HEK293T (cell line): Measurements from ENCODE around the gene KLF9.
A peak's percentile ranks its signal among the peaks of the same experiment; 100 is the strongest.

ENCODE experiments used
- CTCF ChIA-PET: fragments of 350-600 bp; formaldehyde crosslinking; extraction: SDS; loops from one replicate; lab custom pipeline; 2021; ENCODE audit warnings: antibody characterized with exemption, inconsistent platforms; lab: Yijun Ruan, JAX
- POLR2A ChIA-PET: fragments of 350-600 bp; formaldehyde crosslinking; extraction: SDS; loops from one replicate; lab custom pipeline; 2020; ENCODE audit warnings: antibody characterized with exemption, inconsistent platforms; lab: Yijun Ruan, JAX
- DNase-seq: peaks from one replicate; pipeline ENCODE4 v3.0.0; 2012; ENCODE audit warnings: mixed read lengths; ENCODE audit errors: extremely low spot score
- BHLHE40 ChIP-seq: fragments of 450-650 bp; IDR thresholded peaks from 2 replicates; pipeline ENCODE4 v1.6.1; 2016; ENCODE audit warnings: mild to moderate bottlenecking, moderate library complexity, borderline replicate concordance
- CTBP1 ChIP-seq: fragments of 450-650 bp; IDR thresholded peaks from 2 replicates; pipeline ENCODE4 v1.6.1; 2016; ENCODE audit warnings: borderline replicate concordance
- ELF4 ChIP-seq: fragments of 450-650 bp; IDR thresholded peaks from 2 replicates; pipeline ENCODE4 v1.6.1; 2017; ENCODE audit warnings: antibody characterized with exemption
- FOXA1 ChIP-seq: fragments of 450-650 bp; IDR thresholded peaks from 2 replicates; pipeline ENCODE4 v1.6.1; 2016; ENCODE audit warnings: mild to moderate bottlenecking
- FOXK2 ChIP-seq: fragments of 450-650 bp; IDR thresholded peaks from 2 replicates; pipeline ENCODE4 v1.6.1; 2016; ENCODE audit warnings: mild to moderate bottlenecking
- FOXM1 ChIP-seq: fragments of 450-650 bp; IDR thresholded peaks from 2 replicates; pipeline ENCODE4 v1.6.1; 2017; ENCODE audit warnings: mild to moderate bottlenecking, borderline replicate concordance
- HDGF ChIP-seq: fragments of 450-650 bp; IDR thresholded peaks from 2 replicates; pipeline ENCODE4 v1.6.1; 2017; ENCODE audit warnings: antibody characterized with exemption, borderline replicate concordance
- L3MBTL2 ChIP-seq: fragments of 450-650 bp; conservative IDR thresholded peaks from 2 replicates; pipeline ENCODE4 v1.6.1; 2016; ENCODE audit warnings: mild to moderate bottlenecking
- LEF1 ChIP-seq: fragments of 450-650 bp; IDR thresholded peaks from 2 replicates; pipeline ENCODE4 v1.6.1; 2017; ENCODE audit warnings: mild to moderate bottlenecking, borderline replicate concordance
- NFRKB ChIP-seq: fragments of 450-650 bp; IDR thresholded peaks from 2 replicates; pipeline ENCODE4 v1.6.1; 2016; ENCODE audit warnings: mild to moderate bottlenecking, moderate library complexity
- SP1 ChIP-seq: fragments of 450-650 bp; IDR thresholded peaks from 2 replicates; pipeline ENCODE4 v1.6.1; 2017
- SUZ12 ChIP-seq: fragments of 450-650 bp; IDR thresholded peaks from 2 replicates; pipeline ENCODE4 v1.6.1; 2016; ENCODE audit warnings: mild to moderate bottlenecking
- TARDBP ChIP-seq: fragments of 450-650 bp; IDR thresholded peaks from 2 replicates; pipeline ENCODE4 v1.6.1; 2016
- ZNF384 ChIP-seq: fragments of 450-650 bp; IDR thresholded peaks from 2 replicates; pipeline ENCODE4 v1.6.1; 2016
- TF ChIP-seq, protein P1 (sequence below): fragments of 450-650 bp; IDR thresholded peaks from 2 replicates; pipeline ENCODE4 v1.6.1; 2016

The KLF9 gene

DNA sequence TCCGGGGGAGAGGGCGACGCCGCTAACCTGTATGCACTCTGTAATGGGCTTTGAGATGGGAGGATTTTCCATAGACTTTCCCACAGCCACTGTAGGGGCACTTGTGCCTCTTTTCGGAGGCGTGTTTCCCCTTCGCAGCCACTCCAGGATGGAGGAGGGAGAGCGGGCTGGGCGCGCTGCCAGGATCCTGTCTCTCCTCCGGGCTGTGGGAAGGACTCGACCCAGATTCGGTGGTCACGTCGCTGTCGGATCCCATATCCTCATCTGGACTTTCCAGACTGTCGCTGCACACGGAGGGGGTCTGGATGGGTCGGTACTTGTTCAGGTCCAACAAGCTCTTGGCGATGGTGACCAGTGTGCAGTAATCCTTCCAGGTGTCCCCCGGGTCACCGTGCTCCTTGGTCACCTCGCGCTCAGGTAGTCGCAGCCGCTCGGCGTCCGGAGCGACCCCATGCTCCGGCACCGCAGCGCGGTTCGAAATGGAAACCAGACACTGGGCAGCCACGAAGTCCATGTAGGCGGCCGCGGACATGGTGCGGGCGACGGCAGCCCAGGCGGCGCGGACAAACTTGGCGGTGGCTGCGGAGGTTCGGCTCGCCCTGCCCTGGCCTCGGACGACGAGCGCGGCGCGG, 1.5 kb downstream of the KLF9 start:
- TF ChIP-seq, protein P1, sequence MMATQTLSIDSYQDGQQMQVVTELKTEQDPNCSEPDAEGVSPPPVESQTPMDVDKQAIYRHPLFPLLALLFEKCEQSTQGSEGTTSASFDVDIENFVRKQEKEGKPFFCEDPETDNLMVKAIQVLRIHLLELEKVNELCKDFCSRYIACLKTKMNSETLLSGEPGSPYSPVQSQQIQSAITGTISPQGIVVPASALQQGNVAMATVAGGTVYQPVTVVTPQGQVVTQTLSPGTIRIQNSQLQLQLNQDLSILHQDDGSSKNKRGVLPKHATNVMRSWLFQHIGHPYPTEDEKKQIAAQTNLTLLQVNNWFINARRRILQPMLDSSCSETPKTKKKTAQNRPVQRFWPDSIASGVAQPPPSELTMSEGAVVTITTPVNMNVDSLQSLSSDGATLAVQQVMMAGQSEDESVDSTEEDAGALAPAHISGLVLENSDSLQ, result no peak
- TF ChIP-seq L3MBTL2 (peak; percentile 13; the same call in 1 of the 2 replicates), ELF4 (no peak), FOXM1 (no peak), FOXK2 (no peak), FOXA1 (no peak)
- no peak for DNase-seq
- ChIA-PET POLR2A (interaction anchor here (1.0 kb wide), 1 partner anchor 8 kb away, joined by 3 read pairs; no protein-coding TSS in a partner anchor), CTCF (no interaction called here)

DNA sequence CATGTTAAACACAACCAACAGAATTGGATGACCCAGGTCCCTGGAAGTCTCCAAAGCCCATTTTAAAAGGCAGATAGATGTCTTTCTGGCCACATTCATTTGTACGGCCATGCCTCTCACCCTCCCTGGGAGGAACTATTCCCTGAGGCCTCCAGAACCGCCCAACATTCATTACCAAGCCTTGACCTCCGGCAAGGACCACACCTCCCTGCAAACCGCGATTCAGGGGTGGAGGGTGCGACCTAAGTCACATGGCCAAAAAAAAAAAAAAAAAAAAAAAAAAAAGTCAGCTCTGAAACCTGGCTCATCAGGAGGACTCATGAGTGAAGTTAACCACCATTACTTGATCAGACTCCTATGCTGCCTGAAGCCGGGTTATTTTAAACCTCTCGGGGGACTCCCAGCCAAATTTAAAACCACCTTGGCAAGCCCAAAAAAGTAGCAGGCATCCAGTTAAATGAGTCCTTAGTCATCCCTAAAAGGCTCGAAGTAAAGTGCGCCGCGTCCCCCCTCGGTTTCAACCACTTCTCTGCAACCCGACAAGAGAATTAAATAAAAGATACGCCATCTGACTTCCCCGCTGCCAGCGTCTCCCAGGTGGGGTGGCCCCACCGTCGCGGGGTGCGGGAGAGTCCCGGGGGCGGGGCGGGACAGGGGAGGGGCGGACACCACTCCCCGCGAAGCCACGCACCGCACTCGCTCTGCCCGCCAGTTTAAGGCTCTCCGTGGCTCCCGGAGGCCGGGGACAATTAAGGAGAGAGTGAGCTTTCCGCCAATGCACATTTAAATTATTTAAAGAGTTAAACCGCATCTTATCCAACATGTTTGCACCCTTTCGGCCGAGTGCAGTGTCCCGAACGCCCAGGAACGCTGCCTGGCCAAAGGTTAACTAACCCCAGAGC, 2.3 kb downstream of the KLF9 start:
- ChIA-PET CTCF (interaction anchor here (0.6 kb wide), 1 partner anchor 430 kb away, joined by 3 read pairs; no protein-coding TSS in a partner anchor), POLR2A (interaction anchor here (1.0 to 3.0 kb wide), 2 partner anchors 8 to 9 kb away, joined by 3 to 31 read pairs; no protein-coding TSS in a partner anchor)
- DNase-seq, result peak; percentile 52
- TF ChIP-seq FOXA1 (no peak), ZNF384 (peak; percentile 96), NFRKB (no peak), FOXK2 (no peak)

DNA sequence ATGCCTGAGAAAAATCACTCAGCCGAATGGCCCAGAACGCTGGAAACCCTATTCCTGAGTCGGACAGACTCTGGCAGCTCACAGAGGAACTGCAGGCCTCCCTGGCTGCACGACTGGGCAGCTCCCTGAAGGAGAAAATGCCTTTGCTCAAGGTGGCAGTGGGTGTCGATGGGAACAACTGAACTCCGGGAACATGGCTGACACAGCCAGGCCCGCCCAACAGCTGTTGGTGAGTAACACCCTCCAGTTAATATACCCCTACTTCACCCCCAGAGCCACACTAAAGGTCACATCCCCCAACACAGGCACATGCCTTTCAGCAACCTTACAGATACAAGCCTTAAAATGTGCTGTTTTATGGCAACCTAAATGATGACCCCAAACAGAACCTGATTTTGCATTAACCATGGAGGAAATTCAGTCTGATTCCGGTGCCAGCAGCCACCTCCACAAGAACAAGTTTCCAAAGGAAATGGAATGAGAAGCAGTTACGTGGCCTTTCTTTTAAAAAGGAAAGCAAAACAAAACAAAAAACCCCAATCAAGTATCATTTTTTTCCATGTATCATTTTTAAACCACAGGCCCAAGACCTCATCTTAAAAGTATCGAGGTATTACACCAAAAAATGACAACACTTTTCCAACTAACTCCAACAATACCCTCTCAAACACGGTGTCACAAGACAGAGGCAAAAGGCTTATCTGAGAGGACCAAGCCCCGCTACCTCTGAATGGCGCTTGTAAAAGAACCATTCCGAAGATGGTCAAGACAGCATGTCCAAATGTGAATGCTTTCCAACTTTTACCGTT, 3.1 kb downstream of the KLF9 start:
- ChIA-PET CTCF (no interaction called here), POLR2A (interaction anchor here (0.7 to 3.0 kb wide), 3 partner anchors 9 to 152 kb away, joined by 3 to 31 read pairs (median 3); partner anchors contain the start of gene SMC5)
- DNase-seq, result no peak
- no peak for TF ChIP-seq HDGF
- 0 out of 2 replicates have a peak, but pooled peaks have one; percentile 13 for TF ChIP-seq L3MBTL2

DNA sequence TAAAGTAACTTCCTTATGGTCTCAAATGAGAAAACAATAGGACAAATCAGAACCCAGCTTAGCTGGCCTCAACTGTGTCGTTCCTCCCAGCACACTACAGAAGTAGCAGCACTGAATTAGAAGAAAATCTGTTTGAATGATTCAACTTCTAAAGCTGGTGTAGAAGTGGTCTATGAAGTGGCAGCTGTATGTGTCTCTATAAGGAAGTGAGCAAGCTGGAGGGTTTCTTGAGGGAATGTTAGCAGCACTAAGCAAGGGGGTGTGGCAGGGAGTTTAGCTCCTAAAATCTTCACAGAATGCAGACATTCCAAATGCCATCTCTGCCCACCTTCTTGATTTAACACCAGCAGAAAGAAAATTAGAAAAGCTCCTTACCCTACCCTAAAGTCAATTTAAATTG, 4.1 kb downstream of the KLF9 start:
- ChIA-PET CTCF (no interaction called here), POLR2A (interaction anchor here (1.1 to 3.0 kb wide), 2 partner anchors 10 to 20 kb away, joined by 3 to 31 read pairs; no protein-coding TSS in a partner anchor)
- no peak for DNase-seq
- TF ChIP-seq ELF4, result no peak
- TF ChIP-seq TARDBP, result no peak
- no peak for TF ChIP-seq SUZ12
- no peak for TF ChIP-seq HDGF
- no peak for TF ChIP-seq SP1
- no peak for TF ChIP-seq L3MBTL2
- TF ChIP-seq LEF1, result no peak

DNA sequence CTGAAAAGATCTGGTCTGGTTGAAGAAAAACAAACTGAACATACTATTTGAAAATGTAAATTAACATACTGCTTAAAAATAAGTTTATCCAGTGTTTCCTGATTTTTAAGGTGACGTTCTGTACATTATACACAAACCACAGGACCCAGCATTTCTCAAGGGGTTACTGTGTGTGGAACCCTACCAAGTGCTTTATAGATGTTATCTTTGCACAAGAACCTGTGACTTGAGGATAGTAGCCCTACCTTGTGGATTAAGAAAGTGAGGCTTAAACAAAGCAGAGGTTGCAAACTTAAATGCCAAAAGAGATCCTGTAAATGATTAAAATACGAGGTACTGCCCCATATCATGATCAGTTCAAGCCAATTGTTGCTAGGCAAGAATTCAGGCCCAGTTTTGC, 4.7 kb downstream of the KLF9 start:
- no peak for TF ChIP-seq SUZ12
- no peak for TF ChIP-seq SP1
- no peak for TF ChIP-seq FOXA1
- TF ChIP-seq BHLHE40, result no peak
- no peak for TF ChIP-seq FOXK2
- no peak for TF ChIP-seq HDGF
- no peak for TF ChIP-seq NFRKB
- TF ChIP-seq FOXM1, result no peak
- no peak for TF ChIP-seq LEF1
- no peak for TF ChIP-seq ELF4
- DNase-seq, result no peak
- ChIA-PET POLR2A (interaction anchor here (3.0 kb wide), 1 partner anchor 10 kb away, joined by 31 read pairs; no protein-coding TSS in a partner anchor), CTCF (no interaction called here)

DNA sequence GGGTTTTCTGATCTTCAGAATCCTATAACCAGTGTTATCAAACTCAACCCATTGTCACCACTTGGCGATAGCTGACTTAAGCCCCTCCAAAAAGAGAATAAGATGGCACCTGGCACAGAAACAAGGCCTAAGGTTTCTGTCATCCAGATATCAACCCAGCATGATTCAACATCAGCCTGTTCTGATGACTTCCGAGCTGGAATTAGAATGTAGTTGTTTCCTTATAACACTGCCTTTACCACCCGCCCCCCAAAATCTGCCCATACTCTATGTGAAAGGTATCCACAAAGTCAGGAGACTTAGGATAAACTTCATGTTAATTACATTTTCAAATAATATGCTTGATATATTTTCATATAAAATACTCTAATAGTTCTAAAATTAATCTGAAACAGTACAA, 5.2 kb downstream of the KLF9 start:
- DNase-seq, result no peak
- POLR2A ChIA-PET, result interaction anchor here (3.0 kb wide), 1 partner anchor 11 kb away, joined by 31 read pairs; no protein-coding TSS in a partner anchor
- no peak for TF ChIP-seq SUZ12
- TF ChIP-seq ELF4, result no peak
- TF ChIP-seq FOXA1, result no peak
- no peak for TF ChIP-seq FOXK2
- TF ChIP-seq HDGF, result no peak
- TF ChIP-seq SP1, result no peak
- no peak for TF ChIP-seq BHLHE40
- TF ChIP-seq CTBP1, result no peak
- TF ChIP-seq FOXM1, result no peak
- TF ChIP-seq, protein P1, result no peak
- CTCF ChIA-PET, result no interaction called here
